Measurements from ENCODE around the gene NDUFV3. TPM values are rescaled to one million over a fixed set of nuclear protein-coding genes. Genes with fewer than 3 reads are reported as not detected.

The NDUFV3 gene
- total and polyA plus RNA-seq, 2 of the 13 experiments (the other 11 are each of a cell fraction or from before 2014, with no cell fraction given) = 14.2 to 29.6 TPM

GRCh38 chr21:42878993-42879787 lies 13.9 kb upstream of the NDUFV3 start, which contains the start of gene WDR4 (continued):
- TF ChIP-seq, protein P1, sequence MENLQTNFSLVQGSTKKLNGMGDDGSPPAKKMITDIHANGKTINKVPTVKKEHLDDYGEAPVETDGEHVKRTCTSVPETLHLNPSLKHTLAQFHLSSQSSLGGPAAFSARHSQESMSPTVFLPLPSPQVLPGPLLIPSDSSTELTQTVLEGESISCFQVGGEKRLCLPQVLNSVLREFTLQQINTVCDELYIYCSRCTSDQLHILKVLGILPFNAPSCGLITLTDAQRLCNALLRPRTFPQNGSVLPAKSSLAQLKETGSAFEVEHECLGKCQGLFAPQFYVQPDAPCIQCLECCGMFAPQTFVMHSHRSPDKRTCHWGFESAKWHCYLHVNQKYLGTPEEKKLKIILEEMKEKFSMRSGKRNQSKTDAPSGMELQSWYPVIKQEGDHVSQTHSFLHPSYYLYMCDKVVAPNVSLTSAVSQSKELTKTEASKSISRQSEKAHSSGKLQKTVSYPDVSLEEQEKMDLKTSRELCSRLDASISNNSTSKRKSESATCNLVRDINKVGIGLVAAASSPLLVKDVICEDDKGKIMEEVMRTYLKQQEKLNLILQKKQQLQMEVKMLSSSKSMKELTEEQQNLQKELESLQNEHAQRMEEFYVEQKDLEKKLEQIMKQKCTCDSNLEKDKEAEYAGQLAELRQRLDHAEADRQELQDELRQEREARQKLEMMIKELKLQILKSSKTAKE (CRISPR knock-in tag; IDR thresholded peaks at IDR 0.05; ENCODE audit: borderline replicate concordance) = no peak; the same call in 1 of the 2 replicates
- TF ChIP-seq ZNF746 (CRISPR knock-in tag; IDR thresholded peaks at IDR 0.05) = no peak
- TF ChIP-seq ZNF44 (CRISPR knock-in tag; IDR thresholded peaks at IDR 0.05) = peak; percentile 82
- TF ChIP-seq SRSF1 (optimal IDR thresholded peaks at IDR 0.05; ENCODE audit: low read depth, low read length) = peak; percentile 89
- TF ChIP-seq ETS1 (CRISPR knock-in tag; IDR thresholded peaks at IDR 0.05) = peak; percentile 54; the same call in 1 of the 2 replicates
- TF ChIP-seq SOX6 (IDR thresholded peaks at IDR 0.05) = no peak
- peak; percentile 25; the same call in 1 of the 2 replicates for TF ChIP-seq SOX6 (CRISPR knock-in tag; IDR thresholded peaks at IDR 0.05)
- TF ChIP-seq ZSCAN25 (CRISPR knock-in tag; IDR thresholded peaks at IDR 0.05) = no peak
- peak; percentile 73 for TF ChIP-seq FOXK2 (IDR thresholded peaks at IDR 0.05)
- peak; percentile 23; the same call in 1 of the 2 replicates for TF ChIP-seq FOXC1 (CRISPR knock-in tag; IDR thresholded peaks at IDR 0.05; ENCODE audit: borderline replicate concordance)
- TF ChIP-seq MYNN (CRISPR knock-in tag; IDR thresholded peaks at IDR 0.05; ENCODE audit: low read depth) = no peak
- TF ChIP-seq, protein P2, sequence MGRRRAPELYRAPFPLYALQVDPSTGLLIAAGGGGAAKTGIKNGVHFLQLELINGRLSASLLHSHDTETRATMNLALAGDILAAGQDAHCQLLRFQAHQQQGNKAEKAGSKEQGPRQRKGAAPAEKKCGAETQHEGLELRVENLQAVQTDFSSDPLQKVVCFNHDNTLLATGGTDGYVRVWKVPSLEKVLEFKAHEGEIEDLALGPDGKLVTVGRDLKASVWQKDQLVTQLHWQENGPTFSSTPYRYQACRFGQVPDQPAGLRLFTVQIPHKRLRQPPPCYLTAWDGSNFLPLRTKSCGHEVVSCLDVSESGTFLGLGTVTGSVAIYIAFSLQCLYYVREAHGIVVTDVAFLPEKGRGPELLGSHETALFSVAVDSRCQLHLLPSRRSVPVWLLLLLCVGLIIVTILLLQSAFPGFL (CRISPR knock-in tag; IDR thresholded peaks at IDR 0.05) = 0 out of 2 replicates have a peak, but pooled peaks have one; percentile 48
- no peak for TF ChIP-seq NR2F6 (IDR thresholded peaks at IDR 0.05)
- TF ChIP-seq NR2F6 (CRISPR knock-in tag; IDR thresholded peaks at IDR 0.05) = peak; percentile 38; the same call in 1 of the 2 replicates
- TF ChIP-seq NRL (CRISPR knock-in tag; IDR thresholded peaks at IDR 0.05; ENCODE audit: borderline replicate concordance) = peak; percentile 58; the same call in 1 of the 2 replicates
- peak; percentile 61 for TF ChIP-seq ZSCAN30 (CRISPR knock-in tag; IDR thresholded peaks at IDR 0.05)
- TF ChIP-seq RFXANK (CRISPR knock-in tag; IDR thresholded peaks at IDR 0.05) = no peak
- no peak for TF ChIP-seq ZNF563 (CRISPR knock-in tag; IDR thresholded peaks at IDR 0.05)
- no peak for TF ChIP-seq FIP1L1 (IDR thresholded peaks at IDR 0.05; ENCODE audit: borderline replicate concordance, insufficient read depth, low read depth, low read length)
- TF ChIP-seq POLR2G (IDR thresholded peaks at IDR 0.05; ENCODE audit: low read depth, low read length) = peak; percentile 91
- TF ChIP-seq RXRB (CRISPR knock-in tag; IDR thresholded peaks at IDR 0.05; ENCODE audit: borderline replicate concordance) = peak; percentile 60
- no peak for TF ChIP-seq ZBTB20 (CRISPR knock-in tag; IDR thresholded peaks at IDR 0.05; ENCODE audit: borderline replicate concordance, low read depth)
- 0 out of 2 replicates have a peak, but pooled peaks have one; percentile 57 for TF ChIP-seq GATA4 (IDR thresholded peaks at IDR 0.05; ENCODE audit: borderline replicate concordance, low read depth)
- TF ChIP-seq ZNF704 (CRISPR knock-in tag; IDR thresholded peaks at IDR 0.05; ENCODE audit: borderline replicate concordance) = peak; percentile 89; the same call in 1 of the 2 replicates
- no peak for TF ChIP-seq GZF1 (CRISPR knock-in tag; IDR thresholded peaks at IDR 0.05)
- peak; percentile 49; the same call in 1 of the 2 replicates for TF ChIP-seq TARDBP (CRISPR knock-in tag; IDR thresholded peaks at IDR 0.05)
